ENCODE data around the gene CTSW. TPM values are rescaled to one million over a fixed set of nuclear protein-coding genes. Genes with fewer than 3 reads are reported as not detected.
A peak's percentile ranks its signal among the peaks of the same experiment; 100 is the strongest.

The CTSW gene
- total RNA-seq, 1 donor from 2014 or later, result not detected

GRCh38 chr11:65886826-65887722, 7.4 kb downstream of the CTSW start:
- Mint-ChIP-seq H3K9me3 (ENCODE audit: low read depth) (no peaks in the 10 kb centered on the region), H3K27ac (peak overlapping the region; percentile 69), H3K4me1 (ENCODE audit: low read depth) (peaks cover 30% of the 10 kb centered on the region), H3K36me3 (ENCODE audit: insufficient read depth) (peaks cover 6% of the 10 kb centered on the region), H3K4me3 (ENCODE audit: low read depth) (peak overlapping the region; percentile 98), H3K27me3 (peaks cover 11% of the 10 kb centered on the region)
- no peak for DNase-seq (ENCODE audit: low spot score, unreplicated experiment)
- TF ChIP-seq, protein P1, sequence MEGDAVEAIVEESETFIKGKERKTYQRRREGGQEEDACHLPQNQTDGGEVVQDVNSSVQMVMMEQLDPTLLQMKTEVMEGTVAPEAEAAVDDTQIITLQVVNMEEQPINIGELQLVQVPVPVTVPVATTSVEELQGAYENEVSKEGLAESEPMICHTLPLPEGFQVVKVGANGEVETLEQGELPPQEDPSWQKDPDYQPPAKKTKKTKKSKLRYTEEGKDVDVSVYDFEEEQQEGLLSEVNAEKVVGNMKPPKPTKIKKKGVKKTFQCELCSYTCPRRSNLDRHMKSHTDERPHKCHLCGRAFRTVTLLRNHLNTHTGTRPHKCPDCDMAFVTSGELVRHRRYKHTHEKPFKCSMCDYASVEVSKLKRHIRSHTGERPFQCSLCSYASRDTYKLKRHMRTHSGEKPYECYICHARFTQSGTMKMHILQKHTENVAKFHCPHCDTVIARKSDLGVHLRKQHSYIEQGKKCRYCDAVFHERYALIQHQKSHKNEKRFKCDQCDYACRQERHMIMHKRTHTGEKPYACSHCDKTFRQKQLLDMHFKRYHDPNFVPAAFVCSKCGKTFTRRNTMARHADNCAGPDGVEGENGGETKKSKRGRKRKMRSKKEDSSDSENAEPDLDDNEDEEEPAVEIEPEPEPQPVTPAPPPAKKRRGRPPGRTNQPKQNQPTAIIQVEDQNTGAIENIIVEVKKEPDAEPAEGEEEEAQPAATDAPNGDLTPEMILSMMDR (IDR thresholded peaks at IDR 0.05; ENCODE audit: unreplicated experiment), result no peak

- Mint-ChIP-seq H3K36me3 (ENCODE audit: insufficient read depth) (peaks cover 6% of the 10 kb centered on the region), H3K9me3 (ENCODE audit: low read depth) (no peaks in the 10 kb centered on the region), H3K27ac (peak overlapping the region; percentile 99), H3K4me1 (ENCODE audit: low read depth) (peaks cover 35% of the 10 kb centered on the region), H3K27me3 (peaks cover 18% of the 10 kb centered on the region), H3K4me3 (ENCODE audit: low read depth) (peak overlapping the region; percentile 98)
- TF ChIP-seq, protein P1 (IDR thresholded peaks at IDR 0.05; ENCODE audit: unreplicated experiment), result no peak
- no peak for DNase-seq (ENCODE audit: low spot score, unreplicated experiment)
These were observed 8.1 kb downstream of the CTSW start for GRCh38 chr11:65887723-65888162.

DNA sequence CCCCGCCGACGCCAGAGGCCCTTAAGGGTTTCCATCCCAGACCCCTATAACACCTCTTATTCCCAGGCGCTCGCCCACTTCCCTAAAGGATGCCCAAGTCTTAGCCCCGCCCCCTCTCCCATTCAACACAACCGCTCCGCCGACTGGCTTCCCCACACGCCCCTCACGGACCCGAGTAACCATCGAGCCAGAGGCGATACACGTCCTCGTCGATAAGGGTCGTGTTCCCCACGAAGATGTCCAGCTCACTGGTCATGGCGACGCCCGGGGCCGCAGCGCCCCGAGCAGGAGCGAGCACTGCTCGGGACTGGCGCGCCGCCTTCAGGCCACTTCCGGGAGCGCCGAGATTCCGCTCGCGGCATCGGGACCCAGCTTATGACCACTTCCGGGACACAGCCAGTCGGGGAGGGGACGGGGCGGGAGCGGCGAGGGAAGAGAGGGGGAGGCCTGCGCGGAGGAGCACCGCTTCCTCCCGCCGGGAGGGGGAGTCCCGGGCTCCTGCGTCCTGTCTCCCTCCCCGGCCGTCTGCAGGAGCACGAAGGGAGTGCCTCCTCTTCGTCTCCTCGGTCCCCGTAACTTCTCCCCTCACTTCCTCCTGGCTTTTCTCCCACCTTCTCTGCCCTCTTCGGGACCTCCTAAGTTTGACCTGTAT, 8.7 kb downstream of the CTSW start, which contains the start of gene FIBP:
FIBP (minus strand) TSS at position 309 of the 652 bp plus-strand sequence; CDS start at position 256, 53 bp downstream.
- TF ChIP-seq, protein P1 (IDR thresholded peaks at IDR 0.05; ENCODE audit: unreplicated experiment), result peak; percentile 71
- DNase-seq (ENCODE audit: low spot score, unreplicated experiment), result peak; percentile 98
- Mint-ChIP-seq H3K27me3 (peaks cover 19% of the 10 kb centered on the region), H3K27ac (peak within 1 kb of the TSS; percentile 99), H3K4me1 (ENCODE audit: low read depth) (peaks cover 35% of the 10 kb centered on the region), H3K36me3 (ENCODE audit: insufficient read depth) (peaks cover 6% of the 10 kb centered on the region), H3K9me3 (ENCODE audit: low read depth) (no peaks in the 10 kb centered on the region), H3K4me3 (ENCODE audit: low read depth) (peak within 1 kb of the TSS; percentile 98)

GRCh38 chr11:65890324-65891218, 10.9 kb downstream of the CTSW start, which contains the start of gene CCDC85B:
TSS of gene CCDC85B (plus strand) at chr11:65890673. CDS start at chr11:65890784, 111 bp downstream.
- TF ChIP-seq, protein P1 (IDR thresholded peaks at IDR 0.05; ENCODE audit: unreplicated experiment), result peak; percentile 49

More at GRCh38 chr11:65890324-65891218, 10.9 kb downstream of the CTSW start, which contains the start of gene CCDC85B:
- Mint-ChIP-seq H3K4me1 (ENCODE audit: low read depth) (peaks cover 35% of the 10 kb centered on the region), H3K27me3 (peaks cover 24% of the 10 kb centered on the region), H3K27ac (peak within 1 kb of the TSS; percentile 93), H3K36me3 (ENCODE audit: insufficient read depth) (peaks cover 1% of the 10 kb centered on the region), H3K9me3 (ENCODE audit: low read depth) (no peaks in the 10 kb centered on the region), H3K4me3 (ENCODE audit: low read depth) (peak within 1 kb of the TSS; percentile 98)
- peak; percentile 87 for DNase-seq (ENCODE audit: low spot score, unreplicated experiment)
